NCI-H146 (cell line): Measurements from ENCODE around the gene COL18A1.
"Not testable (repeated sequence)": the region's sequence is repeated elsewhere in the genome, so short reads cannot be mapped to it uniquely, and the experiment has no call there.

Experiments
- DNase-seq: peaks from one replicate; lab custom pipeline; 2025; lab: John Stamatoyannopoulos, UW

COL18A1 gene

DNA sequence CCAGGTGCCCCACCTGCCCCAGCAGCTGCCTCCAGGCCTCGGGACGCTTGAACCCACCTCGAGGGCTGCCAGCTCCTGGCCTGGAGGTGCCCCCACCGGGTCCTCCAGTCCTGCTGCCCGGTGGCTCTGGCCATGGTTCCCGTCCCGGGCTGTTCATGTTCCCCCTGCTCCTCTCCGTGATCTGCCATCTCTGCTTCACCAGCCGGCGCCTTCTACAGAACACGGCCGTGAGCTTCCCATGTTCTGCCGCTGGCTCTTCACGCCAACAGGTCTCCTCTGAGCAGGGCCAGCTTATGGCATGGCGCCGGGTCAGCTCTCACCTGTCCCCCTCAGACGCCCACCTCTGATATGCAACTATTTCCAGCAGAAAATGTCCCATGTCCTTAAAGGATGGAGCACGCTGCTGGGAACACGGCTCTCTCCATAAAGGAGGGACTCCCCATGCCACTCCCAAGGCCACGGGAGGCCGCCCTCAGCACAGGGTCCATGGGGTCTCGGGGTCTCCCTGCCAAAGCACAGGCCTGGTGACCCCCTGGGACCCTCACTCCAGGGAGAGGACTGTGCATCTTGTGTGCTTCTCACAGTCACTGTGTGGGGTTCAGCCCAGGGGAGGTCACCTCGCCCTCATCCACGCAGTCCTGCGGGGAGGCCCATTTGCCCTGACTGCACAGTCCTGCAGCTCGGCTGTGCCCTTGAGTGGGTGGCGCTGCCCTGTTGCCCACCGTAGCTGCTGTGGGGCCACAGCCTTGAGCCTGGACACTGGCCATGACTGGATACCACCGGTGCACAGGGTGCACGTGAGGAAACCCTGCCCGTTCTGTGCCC, 36.7 kb downstream of the COL18A1 start:
- DNase-seq, result no peak

DNA sequence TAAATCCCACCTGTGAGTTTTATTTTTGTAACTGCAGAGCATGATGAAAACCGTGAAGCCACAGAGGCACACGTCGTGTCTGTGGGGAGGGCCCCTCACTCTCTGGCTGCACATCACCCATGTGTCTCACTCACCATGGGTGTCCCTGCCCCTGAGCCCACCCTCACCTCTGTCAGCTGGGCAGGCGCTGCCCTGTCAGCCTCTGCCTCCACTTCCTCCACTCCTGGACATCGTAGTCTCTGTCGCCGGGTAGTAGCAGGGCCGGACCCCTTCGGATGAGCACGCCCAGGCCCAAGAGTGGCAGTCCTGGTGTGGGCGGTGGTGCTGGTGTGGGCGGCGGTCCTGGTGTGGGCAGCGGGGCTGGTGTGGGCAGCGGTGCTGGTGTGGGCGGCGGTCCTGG, 37.3 kb downstream of the COL18A1 start:
- no peak for DNase-seq

- not testable (repeated sequence) for DNase-seq
Measured at GRCh38 chr21:45442686-45443594, 38.0 kb downstream of the COL18A1 start.

DNA sequence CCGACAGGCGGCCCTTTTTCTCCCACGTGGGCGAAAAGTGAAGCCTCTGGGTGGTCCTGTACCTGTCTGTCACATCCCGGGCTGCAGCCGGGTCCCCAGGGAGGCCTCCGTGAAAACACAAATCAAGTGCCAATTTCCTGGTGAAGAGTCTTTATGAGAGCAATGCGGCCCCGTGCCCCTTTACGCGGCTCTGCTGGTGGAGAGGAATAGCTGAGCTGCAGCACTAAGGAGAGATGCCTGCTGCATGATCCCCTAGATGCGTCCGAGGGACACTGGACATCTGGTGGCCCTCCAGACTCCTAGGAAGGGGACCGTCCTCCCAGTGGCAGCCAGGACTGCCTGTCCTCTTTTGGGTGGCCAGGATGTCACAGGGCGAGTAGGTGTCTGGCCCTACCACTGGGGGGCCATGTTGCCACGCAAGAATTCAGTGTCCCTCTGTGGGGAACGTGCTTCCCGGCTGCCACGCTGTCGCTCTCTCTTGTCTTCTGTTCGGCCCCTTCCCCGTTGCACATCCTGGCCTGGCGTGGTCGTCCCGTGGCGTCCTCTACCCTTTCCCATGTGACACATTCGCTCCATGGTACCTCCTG, 38.7 kb downstream of the COL18A1 start:
- no peak for DNase-seq

DNA sequence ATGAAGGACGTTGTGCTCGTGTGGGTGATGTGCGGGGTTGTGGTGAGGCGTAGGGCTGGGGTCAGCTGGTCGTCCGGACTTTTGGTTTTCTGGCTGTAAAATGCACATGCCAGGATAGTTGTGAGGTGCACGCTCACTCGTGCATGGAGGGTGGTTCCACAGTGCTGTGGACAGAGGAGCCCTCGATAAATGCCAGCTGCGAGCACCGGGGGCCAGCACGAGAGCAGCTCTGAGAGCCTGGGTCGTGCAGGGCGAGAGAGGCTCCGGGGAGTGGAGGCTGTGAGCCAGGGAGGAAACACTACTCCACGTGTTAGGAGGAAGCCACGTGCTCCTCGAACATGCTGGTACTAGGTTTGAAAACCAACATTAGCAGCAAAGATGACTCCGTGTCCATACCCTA, 39.4 kb downstream of the COL18A1 start:
- DNase-seq, result no peak

- DNase-seq, result no peak
Measured at GRCh38 chr21:45445369-45445768, 40.4 kb downstream of the COL18A1 start.

- no peak for DNase-seq
Measured at GRCh38 chr21:45447821-45448220, 42.9 kb downstream of the COL18A1 start.

DNA sequence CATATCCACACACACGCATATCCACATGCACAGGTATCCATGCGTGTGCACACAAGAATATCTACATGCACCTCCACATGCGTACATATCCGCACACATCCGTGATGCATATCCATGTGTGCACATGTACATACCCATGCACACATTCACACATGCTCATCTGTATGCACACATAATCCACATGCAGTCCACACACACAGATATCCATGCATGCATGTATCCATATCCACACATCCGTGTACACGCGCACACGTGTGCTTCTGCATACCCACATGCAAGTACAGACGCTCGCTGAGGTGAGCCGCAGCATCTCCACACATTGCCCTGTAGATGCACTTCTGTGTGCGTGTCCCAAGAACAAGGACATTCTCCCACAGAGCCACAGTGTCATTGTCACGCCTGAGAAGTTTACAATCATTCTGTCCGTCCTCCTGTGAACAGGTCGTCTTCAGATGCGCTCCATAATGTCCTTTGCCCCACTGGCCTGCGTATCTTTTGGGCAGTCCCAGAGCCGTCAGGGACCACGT, 43.4 kb downstream of the COL18A1 start:
- DNase-seq, result no peak

DNA sequence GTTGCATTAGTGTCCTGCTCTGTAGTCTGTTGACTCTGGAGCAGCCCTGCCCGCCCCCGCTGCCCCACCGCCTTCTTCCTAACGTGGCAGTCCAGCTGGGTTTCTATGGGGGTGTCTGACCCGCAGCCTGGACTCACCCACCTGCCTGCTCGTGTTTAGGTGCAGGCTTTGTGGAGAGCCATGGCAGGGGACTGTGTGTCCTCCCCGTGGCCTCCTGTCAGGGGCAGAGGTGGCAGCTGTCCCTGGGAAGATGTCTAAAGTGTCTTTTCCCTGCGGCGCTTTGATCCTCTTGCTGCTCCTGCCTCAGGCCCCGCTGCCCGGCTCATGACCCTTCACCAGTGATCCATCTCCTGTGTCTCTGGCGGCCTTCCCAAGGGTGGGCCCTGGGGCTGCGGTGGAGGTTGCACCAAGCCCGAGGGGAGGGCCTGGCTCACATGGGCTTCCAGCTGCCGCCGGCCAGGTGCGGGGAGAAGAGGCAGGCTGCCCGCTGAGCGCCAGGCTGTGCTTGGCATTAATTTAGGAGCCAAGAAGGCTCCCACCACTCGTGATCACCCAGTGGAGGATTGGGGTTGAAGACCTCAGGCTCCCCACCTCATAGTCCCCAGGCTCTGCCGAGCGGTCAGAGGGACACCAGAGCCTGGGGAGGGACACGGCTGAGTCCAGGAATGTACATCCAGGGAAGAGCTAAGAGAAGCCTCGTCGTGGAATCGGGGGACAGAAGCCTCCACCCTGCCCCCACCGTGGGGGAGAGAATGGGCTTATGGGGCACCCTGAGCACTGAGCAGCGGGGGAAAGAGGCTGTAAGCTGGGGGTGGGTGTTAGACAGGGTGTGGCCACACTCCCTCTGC, 44.1 kb downstream of the COL18A1 start:
- DNase-seq, result no peak

DNA sequence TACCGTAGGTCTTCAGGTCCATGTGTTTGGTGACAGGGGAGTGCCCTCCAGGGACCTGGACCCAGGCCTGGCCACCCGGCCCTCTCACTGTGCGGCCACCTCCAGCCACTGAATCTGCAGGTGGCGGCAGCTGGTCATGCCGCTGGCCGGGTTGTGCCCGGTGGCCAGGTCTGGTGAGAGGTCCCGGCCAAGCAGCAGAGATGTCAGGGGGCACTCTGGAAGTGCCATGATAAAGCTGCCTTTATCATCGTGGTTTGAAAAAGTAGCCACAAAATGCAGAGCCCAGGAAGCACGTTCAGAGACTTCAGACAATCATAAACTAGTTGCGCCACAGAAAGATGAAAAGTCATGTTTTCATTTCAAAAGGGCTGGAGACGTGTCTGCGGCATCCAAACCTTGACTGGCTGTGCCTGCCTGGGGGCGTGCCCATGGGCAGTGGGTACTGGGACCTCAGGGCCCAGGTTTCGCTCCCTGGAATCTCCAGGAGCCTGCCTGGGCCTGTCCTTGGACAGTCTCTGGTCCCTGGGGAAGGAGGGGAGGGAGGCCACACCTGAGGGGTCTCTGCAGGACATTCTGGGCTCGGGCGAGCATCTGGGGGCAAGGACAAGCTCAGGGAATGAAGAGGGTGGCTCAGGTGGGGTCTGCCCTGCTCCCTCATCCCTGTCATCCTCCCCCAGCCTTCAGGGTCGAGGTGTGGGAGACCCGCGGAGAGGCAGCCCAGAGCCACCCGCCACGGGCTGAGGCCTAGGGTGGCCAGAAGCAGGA, 44.9 kb downstream of the COL18A1 start:
- DNase-seq, result no peak

- no peak for DNase-seq
Measured at GRCh38 chr21:45450423-45451090, 45.6 kb downstream of the COL18A1 start.

- no peak for DNase-seq
Measured at GRCh38 chr21:45451091-45451740, 46.3 kb downstream of the COL18A1 start.

GRCh38 chr21:45451771-45452182, 46.8 kb downstream of the COL18A1 start:
- no peak for DNase-seq

- DNase-seq, result no peak
Measured at GRCh38 chr21:45452696-45453307, 47.8 kb downstream of the COL18A1 start.

GRCh38 chr21:45453308-45453950, 48.5 kb downstream of the COL18A1 start:
- DNase-seq, result no peak

- no peak for DNase-seq
Measured at GRCh38 chr21:45454060-45454925, 49.3 kb downstream of the COL18A1 start.

- DNase-seq, result no peak
Measured at GRCh38 chr21:45454926-45455673, 50.1 kb downstream of the COL18A1 start.
